NCI-H128 (cell line): ENCODE data around the gene GADD45G.

Experiments
- DNase-seq: peaks from one replicate; lab custom pipeline; 2025; ENCODE audit not compliant: unreplicated experiment; lab: John Stamatoyannopoulos, UW

Gene GADD45G

GRCh38 chr9:89648247-89649000 lies 43.6 kb downstream of the GADD45G start:
- no peak for DNase-seq

DNA sequence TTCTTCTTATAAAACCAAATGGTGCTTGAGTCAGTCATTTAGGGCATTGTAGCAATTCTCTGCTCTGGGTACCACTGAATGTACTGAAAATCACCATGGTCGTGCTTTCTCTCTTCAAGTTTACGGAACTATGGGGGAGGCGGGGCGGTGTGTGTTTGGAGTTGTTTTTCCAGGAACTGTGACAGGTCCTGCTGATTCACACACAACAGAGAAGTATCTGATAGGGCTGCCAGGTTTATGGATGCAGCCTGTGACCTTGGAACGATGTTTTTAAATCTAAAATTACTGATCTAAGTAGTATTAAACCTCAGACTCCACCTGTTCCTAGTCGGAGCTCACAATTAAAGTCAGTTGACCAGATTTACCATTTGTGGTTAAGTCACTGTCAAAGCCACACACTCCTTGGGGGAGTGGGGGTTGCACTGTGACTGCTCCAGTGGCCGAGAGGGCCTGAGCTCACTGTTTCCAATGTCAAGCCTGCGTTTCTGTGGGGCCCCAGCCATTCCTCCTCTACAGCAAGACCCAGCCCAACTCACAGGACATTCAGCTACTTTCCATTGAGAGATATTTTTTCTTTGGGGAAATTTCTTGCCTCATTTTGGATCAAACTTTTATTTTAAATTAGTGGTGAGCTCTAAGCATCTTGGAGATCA lies 44.4 kb downstream of the GADD45G start:
- DNase-seq: no peak

DNA sequence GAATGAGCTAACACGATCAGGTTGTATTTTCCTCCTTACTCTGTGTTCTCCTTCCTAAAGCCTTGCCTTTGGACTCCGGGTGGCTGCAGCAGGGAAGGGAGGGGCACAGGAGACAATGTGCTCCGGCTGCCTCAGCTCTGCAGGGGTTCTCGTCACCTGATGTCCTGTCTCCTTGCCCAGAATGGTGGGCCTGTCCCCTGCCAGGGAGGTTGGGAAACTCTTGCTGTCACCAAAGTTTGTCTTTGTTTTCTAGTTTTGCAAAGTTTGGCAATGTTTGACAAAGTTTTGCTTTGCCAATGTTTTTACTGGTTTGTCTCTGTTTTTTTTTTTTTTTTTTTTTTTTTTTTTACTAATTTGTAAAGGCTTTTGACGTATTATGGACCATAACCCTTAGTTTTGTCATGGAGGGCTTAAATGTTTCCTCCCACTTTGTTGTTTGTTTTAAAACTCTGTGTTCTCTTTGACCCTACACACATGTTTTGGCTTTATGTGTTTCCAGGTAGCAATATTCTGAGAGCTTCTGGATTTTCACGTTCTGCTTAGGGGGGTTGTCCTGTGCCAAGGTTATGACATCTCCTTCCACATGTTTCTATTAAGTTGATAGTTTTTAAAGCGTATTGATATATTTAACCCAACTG lies 49.3 kb downstream of the GADD45G start:
- DNase-seq: no peak

DNA sequence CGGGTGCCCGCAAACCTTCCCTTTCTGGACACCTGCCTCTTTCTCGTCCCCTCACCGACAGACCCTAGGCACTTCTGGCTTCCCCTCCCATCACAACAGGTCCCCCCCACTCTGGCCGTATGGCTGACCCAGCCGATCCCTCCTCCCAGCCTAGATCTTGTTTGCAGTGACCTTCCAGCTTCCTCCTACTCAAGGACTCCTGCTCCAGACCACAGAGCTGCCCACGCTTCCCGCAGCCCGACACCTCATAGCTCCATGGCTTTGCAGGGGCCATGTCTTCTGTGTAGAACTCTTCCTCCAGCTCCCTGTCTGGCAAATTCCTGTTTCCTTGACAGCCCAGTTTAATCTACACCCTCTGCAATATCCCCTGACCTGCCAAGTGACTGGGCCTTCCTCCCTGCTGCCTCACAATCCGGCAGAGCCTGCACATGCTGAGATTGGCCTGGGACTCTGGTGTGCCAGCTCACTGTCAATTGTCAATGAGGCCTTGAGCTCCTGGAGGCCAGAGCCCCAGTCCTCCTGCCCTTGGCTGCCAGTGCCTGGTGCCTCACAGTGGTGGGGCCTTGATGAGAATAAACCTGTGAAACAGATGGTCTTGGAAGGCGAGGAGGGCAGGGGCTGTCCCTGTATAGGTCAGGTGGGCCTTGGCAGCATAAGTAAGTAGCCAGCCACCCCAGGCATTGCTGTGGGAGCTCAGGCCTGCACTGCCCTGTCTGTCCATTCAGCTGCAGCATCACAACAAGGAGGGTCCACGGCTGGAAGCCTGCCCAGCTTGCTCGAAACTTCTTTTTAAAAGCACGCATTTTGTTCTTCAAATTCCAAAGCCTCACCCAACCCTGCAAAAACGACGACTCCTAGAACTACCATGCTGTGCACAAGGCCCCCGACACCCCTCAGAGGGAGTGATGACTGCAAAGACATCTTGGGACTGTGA lies 50.5 kb downstream of the GADD45G start:
- no peak for DNase-seq
